Measurements from ENCODE around the gene RAB24. TPM values are rescaled to one million over a fixed set of nuclear protein-coding genes. Genes with fewer than 3 reads are reported as not detected.

RAB24 gene
- total RNA-seq, 6 experiments from 2014 or later, result 23.3 to 31.4 (median 26.4) TPM

- no peaks in the 10 kb centered on the region for H3K27me3 Mint-ChIP-seq (ENCODE audit: insufficient read depth)
- H3K4me3 Mint-ChIP-seq, result no peak overlapping the region
- peaks cover 5% of the 10 kb centered on the region; the same call in 1 of the 2 replicates for H3K36me3 Mint-ChIP-seq (ENCODE audit: low read depth)
- DNase-seq, result no peak
- no peak for TF ChIP-seq CTCF (IDR thresholded peaks at IDR 0.05)
- H3K27ac Mint-ChIP-seq, result no peak overlapping the region
- H3K9me3 Mint-ChIP-seq, result no peaks in the 10 kb centered on the region
- H3K4me1 Mint-ChIP-seq (ENCODE audit: low read depth), result no peaks in the 10 kb centered on the region
Observed at GRCh38 chr5:177339107-177339638, 35.7 kb upstream of the RAB24 start.

GRCh38 chr5:177338251-177339106, 35.0 kb upstream of the RAB24 start:
- no peaks in the 10 kb centered on the region for H3K9me3 Mint-ChIP-seq
- DNase-seq, result no peak
- H3K4me3 Mint-ChIP-seq, result no peak overlapping the region
- no peaks in the 10 kb centered on the region for H3K4me1 Mint-ChIP-seq (ENCODE audit: low read depth)
- no peak for TF ChIP-seq CTCF (IDR thresholded peaks at IDR 0.05)
- H3K36me3 Mint-ChIP-seq (ENCODE audit: low read depth), result peaks cover 8% of the 10 kb centered on the region; the same call in 1 of the 2 replicates
- no peaks in the 10 kb centered on the region for H3K27me3 Mint-ChIP-seq (ENCODE audit: insufficient read depth)
- no peak overlapping the region for H3K27ac Mint-ChIP-seq

GRCh38 chr5:177336603-177337494, 33.3 kb upstream of the RAB24 start:
- Mint-ChIP-seq H3K27ac (no peak overlapping the region), H3K36me3 (ENCODE audit: low read depth) (0 out of 2 replicates have a peak, but pooled peaks cover 8% of the 10 kb centered on the region), H3K27me3 (ENCODE audit: insufficient read depth) (no peaks in the 10 kb centered on the region), H3K4me3 (no peak overlapping the region), H3K4me1 (ENCODE audit: low read depth) (no peaks in the 10 kb centered on the region), H3K9me3 (no peaks in the 10 kb centered on the region)
- no peak for TF ChIP-seq CTCF (IDR thresholded peaks at IDR 0.05)
- DNase-seq, result no peak

GRCh38 chr5:177336112-177336511, 32.6 kb upstream of the RAB24 start:
- no peak for DNase-seq
- no peaks in the 10 kb centered on the region for H3K9me3 Mint-ChIP-seq
- TF ChIP-seq CTCF (IDR thresholded peaks at IDR 0.05), result peak; percentile 50
- no peak overlapping the region for H3K27ac Mint-ChIP-seq
- no peaks in the 10 kb centered on the region for H3K27me3 Mint-ChIP-seq (ENCODE audit: insufficient read depth)
- H3K4me3 Mint-ChIP-seq, result no peak overlapping the region
- H3K36me3 Mint-ChIP-seq (ENCODE audit: low read depth), result 0 out of 2 replicates have a peak, but pooled peaks cover 8% of the 10 kb centered on the region
- H3K4me1 Mint-ChIP-seq (ENCODE audit: low read depth), result no peaks in the 10 kb centered on the region

- no peaks in the 10 kb centered on the region for H3K4me1 Mint-ChIP-seq (ENCODE audit: low read depth)
- H3K36me3 Mint-ChIP-seq (ENCODE audit: low read depth), result peaks cover 8% of the 10 kb centered on the region; the same call in 1 of the 2 replicates
- no peak overlapping the region for H3K27ac Mint-ChIP-seq
- no peak for DNase-seq
- no peak for TF ChIP-seq CTCF (IDR thresholded peaks at IDR 0.05)
- H3K27me3 Mint-ChIP-seq (ENCODE audit: insufficient read depth), result no peaks in the 10 kb centered on the region
- no peaks in the 10 kb centered on the region for H3K9me3 Mint-ChIP-seq
- H3K4me3 Mint-ChIP-seq, result no peak overlapping the region
Observed at GRCh38 chr5:177335701-177336065, 32.2 kb upstream of the RAB24 start.
